ENCODE results near the gene EMX2. TPM values are rescaled to one million over a fixed set of nuclear protein-coding genes. Genes with fewer than 3 reads are reported as not detected.

The EMX2 gene
- total and polyA plus RNA-seq, 4 donors, result 0.37 TPM; not detected in 3

GRCh38 chr10:117591043-117591442 lies 48.5 kb downstream of the EMX2 start:
- peaks cover 0 to 7% (median 0%) of the 10 kb centered on the region in 4 donors for H3K9me3 ChIP-seq (ENCODE audit: control insufficient read depth in 4 of 4, insufficient read depth in 3 of 4, low read length in 3 of 4)
- WGBS, 2 donors, result 88 to 89% methylated on average over 4 of the region's 4 CpGs
- no peaks in the 10 kb centered on the region for H3K27me3 ChIP-seq (ENCODE audit: control insufficient read depth in 3 of 3, insufficient read depth in 3 of 3, low read length in 2 of 3)
- H3K27ac ChIP-seq (ENCODE audit: low read depth in 1 of 2, low read length in 1 of 2), result no peak overlapping the region
- no peak for TF ChIP-seq CTCF (IDR thresholded peaks at IDR 0.05; ENCODE audit: control extremely low read depth, extremely low read depth)
- H3K4me1 ChIP-seq (ENCODE audit: control insufficient read depth in 5 of 5, insufficient read depth in 5 of 5, low read length in 5 of 5), result no peaks in the 10 kb centered on the region
- DNase-seq (no peak), ATAC-seq (ENCODE audit: insufficient read depth, low FRiP score) (no peak)
- no peaks in the 10 kb centered on the region for H3K36me3 ChIP-seq (ENCODE audit: control insufficient read depth in 4 of 4, insufficient read depth in 4 of 4, low read length in 4 of 4)
- no peak overlapping the region for H3K4me3 ChIP-seq
- H3K9ac ChIP-seq (ENCODE audit: insufficient read depth in 1 of 2, low read length in 2 of 2), result no peak overlapping the region

GRCh38 chr10:117594722-117595121 lies 52.2 kb downstream of the EMX2 start:
- no peak for TF ChIP-seq CTCF (IDR thresholded peaks at IDR 0.05; ENCODE audit: control extremely low read depth, extremely low read depth)
- ATAC-seq (ENCODE audit: insufficient read depth, low FRiP score) (no peak), DNase-seq (no peak)
- Histone ChIP-seq H3K9ac (ENCODE audit: insufficient read depth in 1 of 2, low read length in 2 of 2) (no peak overlapping the region), H3K36me3 (ENCODE audit: control insufficient read depth in 4 of 4, insufficient read depth in 4 of 4, low read length in 4 of 4) (no peaks in the 10 kb centered on the region), H3K4me1 (ENCODE audit: control insufficient read depth in 5 of 5, insufficient read depth in 5 of 5, low read length in 5 of 5) (no peaks in the 10 kb centered on the region), H3K27me3 (ENCODE audit: control insufficient read depth in 3 of 3, insufficient read depth in 3 of 3, low read length in 2 of 3) (peaks cover 0 to 12% (median 0%) of the 10 kb centered on the region in 3 donors), H3K4me3 (no peak overlapping the region), H3K27ac (ENCODE audit: low read depth in 1 of 2, low read length in 1 of 2) (no peak overlapping the region), H3K9me3 (ENCODE audit: control insufficient read depth in 4 of 4, insufficient read depth in 3 of 4, low read length in 3 of 4) (peaks cover 0 to 6% (median 0%) of the 10 kb centered on the region in 4 donors)
- WGBS, 2 donors, result 54 to 60% methylated on average over 5 of the region's 5 CpGs

GRCh38 chr10:117596706-117597105 lies 54.2 kb downstream of the EMX2 start:
- TF ChIP-seq CTCF (IDR thresholded peaks at IDR 0.05; ENCODE audit: control extremely low read depth, extremely low read depth), result no peak
- Histone ChIP-seq H3K36me3 (ENCODE audit: control insufficient read depth in 4 of 4, insufficient read depth in 4 of 4, low read length in 4 of 4) (no peaks in the 10 kb centered on the region), H3K4me1 (ENCODE audit: control insufficient read depth in 5 of 5, insufficient read depth in 5 of 5, low read length in 5 of 5) (no peaks in the 10 kb centered on the region), H3K9ac (ENCODE audit: insufficient read depth in 1 of 2, low read length in 2 of 2) (no peak overlapping the region), H3K27ac (ENCODE audit: low read depth in 1 of 2, low read length in 1 of 2) (no peak overlapping the region), H3K4me3 (no peak overlapping the region), H3K27me3 (ENCODE audit: control insufficient read depth in 3 of 3, insufficient read depth in 3 of 3, low read length in 2 of 3) (peaks cover 0 to 22% (median 0%) of the 10 kb centered on the region in 3 donors), H3K9me3 (ENCODE audit: control insufficient read depth in 4 of 4, insufficient read depth in 3 of 4, low read length in 3 of 4) (peaks cover 0 to 6% (median 0%) of the 10 kb centered on the region in 4 donors)
- ATAC-seq (ENCODE audit: insufficient read depth, low FRiP score), result no peak
- 43 to 60% methylated on average over 6 of the region's 6 CpGs for WGBS, 2 donors
- no peak for DNase-seq

GRCh38 chr10:117597216-117597615 lies 54.7 kb downstream of the EMX2 start:
- no peaks in the 10 kb centered on the region for H3K36me3 ChIP-seq (ENCODE audit: control insufficient read depth in 4 of 4, insufficient read depth in 4 of 4, low read length in 4 of 4)
- H3K4me1 ChIP-seq (ENCODE audit: control insufficient read depth in 5 of 5, insufficient read depth in 5 of 5, low read length in 5 of 5), result no peaks in the 10 kb centered on the region
- ATAC-seq (ENCODE audit: insufficient read depth, low FRiP score) (no peak), DNase-seq (no peak)
- no peak overlapping the region for H3K4me3 ChIP-seq
- peaks cover 0 to 25% (median 0%) of the 10 kb centered on the region in 3 donors for H3K27me3 ChIP-seq (ENCODE audit: control insufficient read depth in 3 of 3, insufficient read depth in 3 of 3, low read length in 2 of 3)
- no peak overlapping the region for H3K27ac ChIP-seq (ENCODE audit: low read depth in 1 of 2, low read length in 1 of 2)
- no peak for TF ChIP-seq CTCF (IDR thresholded peaks at IDR 0.05; ENCODE audit: control extremely low read depth, extremely low read depth)
- peaks cover 0 to 6% (median 0%) of the 10 kb centered on the region in 4 donors for H3K9me3 ChIP-seq (ENCODE audit: control insufficient read depth in 4 of 4, insufficient read depth in 3 of 4, low read length in 3 of 4)
- no peak overlapping the region for H3K9ac ChIP-seq (ENCODE audit: insufficient read depth in 1 of 2, low read length in 2 of 2)

Data from lung (tissue), 12 donors.